ENCODE data around the gene PGAM1.
"Not testable (repeated sequence)": the region's sequence is repeated elsewhere in the genome, so short reads cannot be mapped to it uniquely, and the experiment has no call there.

PGAM1 gene

GRCh38 chr10:97459111-97459510 is 33.1 kb downstream of the PGAM1 start:
- H3K27me3 ChIP-seq (ENCODE audit: control insufficient read depth, insufficient read depth, low read length): no peaks in the 10 kb centered on the region
- H3K36me3 ChIP-seq (ENCODE audit: control insufficient read depth, insufficient read depth, low read length): peaks cover 94% of the 10 kb centered on the region
- no peak overlapping the region for H3K9ac ChIP-seq (ENCODE audit: low read depth, low read length)
- H3K4me3 ChIP-seq (ENCODE audit: low read depth, low read length): no peak overlapping the region
- H3K9me3 ChIP-seq (ENCODE audit: control insufficient read depth, insufficient read depth, low read length): no peaks in the 10 kb centered on the region
- no peaks in the 10 kb centered on the region for H3K4me1 ChIP-seq (ENCODE audit: control insufficient read depth, insufficient read depth, low read length)
- no peak overlapping the region for H3K27ac ChIP-seq (ENCODE audit: low read depth, low read length)

GRCh38 chr10:97459933-97460332 is 33.9 kb downstream of the PGAM1 start:
- Histone ChIP-seq H3K4me1 (ENCODE audit: control insufficient read depth, insufficient read depth, low read length) (no peaks in the 10 kb centered on the region), H3K27ac (ENCODE audit: low read depth, low read length) (no peak overlapping the region), H3K9me3 (ENCODE audit: control insufficient read depth, insufficient read depth, low read length) (no peaks in the 10 kb centered on the region), H3K36me3 (ENCODE audit: control insufficient read depth, insufficient read depth, low read length) (peaks cover 97% of the 10 kb centered on the region), H3K27me3 (ENCODE audit: control insufficient read depth, insufficient read depth, low read length) (no peaks in the 10 kb centered on the region), H3K9ac (ENCODE audit: low read depth, low read length) (no peak overlapping the region), H3K4me3 (ENCODE audit: low read depth, low read length) (no peak overlapping the region)

GRCh38 chr10:97462309-97462708 is 36.3 kb downstream of the PGAM1 start:
- H3K9me3 ChIP-seq (ENCODE audit: control insufficient read depth, insufficient read depth, low read length): no peaks in the 10 kb centered on the region
- no peaks in the 10 kb centered on the region for H3K4me1 ChIP-seq (ENCODE audit: control insufficient read depth, insufficient read depth, low read length)
- H3K27me3 ChIP-seq (ENCODE audit: control insufficient read depth, insufficient read depth, low read length): no peaks in the 10 kb centered on the region
- H3K4me3 ChIP-seq (ENCODE audit: low read depth, low read length): no peak overlapping the region
- peaks cover 97% of the 10 kb centered on the region for H3K36me3 ChIP-seq (ENCODE audit: control insufficient read depth, insufficient read depth, low read length)
- H3K27ac ChIP-seq (ENCODE audit: low read depth, low read length): no peak overlapping the region
- no peak overlapping the region for H3K9ac ChIP-seq (ENCODE audit: low read depth, low read length)

- Histone ChIP-seq H3K36me3 (ENCODE audit: control insufficient read depth, insufficient read depth, low read length) (peaks cover 98% of the 10 kb centered on the region), H3K4me1 (ENCODE audit: control insufficient read depth, insufficient read depth, low read length) (no peaks in the 10 kb centered on the region), H3K4me3 (ENCODE audit: low read depth, low read length) (no peak overlapping the region), H3K27ac (ENCODE audit: low read depth, low read length) (no peak overlapping the region), H3K27me3 (ENCODE audit: control insufficient read depth, insufficient read depth, low read length) (no peaks in the 10 kb centered on the region), H3K9me3 (ENCODE audit: control insufficient read depth, insufficient read depth, low read length) (no peaks in the 10 kb centered on the region), H3K9ac (ENCODE audit: low read depth, low read length) (no peak overlapping the region)
Measured at GRCh38 chr10:97463363-97464132, 37.6 kb downstream of the PGAM1 start.

GRCh38 chr10:97464226-97464625 is 38.2 kb downstream of the PGAM1 start:
- Histone ChIP-seq H3K4me1 (ENCODE audit: control insufficient read depth, insufficient read depth, low read length) (no peaks in the 10 kb centered on the region), H3K27ac (ENCODE audit: low read depth, low read length) (no peak overlapping the region), H3K9me3 (ENCODE audit: control insufficient read depth, insufficient read depth, low read length) (no peaks in the 10 kb centered on the region), H3K4me3 (ENCODE audit: low read depth, low read length) (no peak overlapping the region), H3K27me3 (ENCODE audit: control insufficient read depth, insufficient read depth, low read length) (no peaks in the 10 kb centered on the region), H3K36me3 (ENCODE audit: control insufficient read depth, insufficient read depth, low read length) (peaks cover 97% of the 10 kb centered on the region), H3K9ac (ENCODE audit: low read depth, low read length) (no peak overlapping the region)

GRCh38 chr10:97465982-97466381 is 40.0 kb downstream of the PGAM1 start:
- Histone ChIP-seq H3K4me1 (ENCODE audit: control insufficient read depth, insufficient read depth, low read length) (no peaks in the 10 kb centered on the region), H3K9ac (ENCODE audit: low read depth, low read length) (no peak overlapping the region), H3K36me3 (ENCODE audit: control insufficient read depth, insufficient read depth, low read length) (peaks cover 97% of the 10 kb centered on the region), H3K9me3 (ENCODE audit: control insufficient read depth, insufficient read depth, low read length) (no peaks in the 10 kb centered on the region), H3K27me3 (ENCODE audit: control insufficient read depth, insufficient read depth, low read length) (no peaks in the 10 kb centered on the region), H3K4me3 (ENCODE audit: low read depth, low read length) (no peak overlapping the region), H3K27ac (ENCODE audit: low read depth, low read length) (no peak overlapping the region)

- no peak overlapping the region for H3K27ac ChIP-seq (ENCODE audit: low read depth, low read length)
- peaks cover 97% of the 10 kb centered on the region for H3K36me3 ChIP-seq (ENCODE audit: control insufficient read depth, insufficient read depth, low read length)
- H3K27me3 ChIP-seq (ENCODE audit: control insufficient read depth, insufficient read depth, low read length): no peaks in the 10 kb centered on the region
- no peak overlapping the region for H3K9ac ChIP-seq (ENCODE audit: low read depth, low read length)
- H3K4me1 ChIP-seq (ENCODE audit: control insufficient read depth, insufficient read depth, low read length): no peaks in the 10 kb centered on the region
- no peak overlapping the region for H3K4me3 ChIP-seq (ENCODE audit: low read depth, low read length)
- no peaks in the 10 kb centered on the region for H3K9me3 ChIP-seq (ENCODE audit: control insufficient read depth, insufficient read depth, low read length)
Measured at GRCh38 chr10:97466755-97467154, 40.8 kb downstream of the PGAM1 start.

GRCh38 chr10:97468162-97468561 is 42.2 kb downstream of the PGAM1 start:
- Histone ChIP-seq H3K4me1 (ENCODE audit: control insufficient read depth, insufficient read depth, low read length) (no peaks in the 10 kb centered on the region), H3K4me3 (ENCODE audit: low read depth, low read length) (no peak overlapping the region), H3K9me3 (ENCODE audit: control insufficient read depth, insufficient read depth, low read length) (no peaks in the 10 kb centered on the region), H3K27me3 (ENCODE audit: control insufficient read depth, insufficient read depth, low read length) (no peaks in the 10 kb centered on the region), H3K36me3 (ENCODE audit: control insufficient read depth, insufficient read depth, low read length) (peaks cover 97% of the 10 kb centered on the region), H3K27ac (ENCODE audit: low read depth, low read length) (no peak overlapping the region), H3K9ac (ENCODE audit: low read depth, low read length) (no peak overlapping the region)

- not testable (repeated sequence) for H3K9me3 ChIP-seq (ENCODE audit: control insufficient read depth, insufficient read depth, low read length); H3K27ac ChIP-seq (ENCODE audit: low read depth, low read length); H3K4me3 ChIP-seq (ENCODE audit: low read depth, low read length); H3K4me1 ChIP-seq (ENCODE audit: control insufficient read depth, insufficient read depth, low read length); H3K27me3 ChIP-seq (ENCODE audit: control insufficient read depth, insufficient read depth, low read length); H3K9ac ChIP-seq (ENCODE audit: low read depth, low read length)
- H3K36me3 ChIP-seq (ENCODE audit: control insufficient read depth, insufficient read depth, low read length): peaks cover 97% of the 10 kb centered on the region
Measured at GRCh38 chr10:97468781-97469180, 42.8 kb downstream of the PGAM1 start.

- H3K4me1 ChIP-seq (ENCODE audit: control insufficient read depth, insufficient read depth, low read length): peaks cover 5% of the 10 kb centered on the region
- no peak overlapping the region for H3K27ac ChIP-seq (ENCODE audit: low read depth, low read length)
- no peaks in the 10 kb centered on the region for H3K9me3 ChIP-seq (ENCODE audit: control insufficient read depth, insufficient read depth, low read length)
- H3K4me3 ChIP-seq (ENCODE audit: low read depth, low read length): no peak overlapping the region
- H3K9ac ChIP-seq (ENCODE audit: low read depth, low read length): no peak overlapping the region
- H3K36me3 ChIP-seq (ENCODE audit: control insufficient read depth, insufficient read depth, low read length): peaks cover 91% of the 10 kb centered on the region
- no peaks in the 10 kb centered on the region for H3K27me3 ChIP-seq (ENCODE audit: control insufficient read depth, insufficient read depth, low read length)
Measured at GRCh38 chr10:97474918-97475317, 48.9 kb downstream of the PGAM1 start.

- Histone ChIP-seq H3K36me3 (ENCODE audit: control insufficient read depth, insufficient read depth, low read length) (peaks cover 87% of the 10 kb centered on the region), H3K4me3 (ENCODE audit: low read depth, low read length) (no peak overlapping the region), H3K27ac (ENCODE audit: low read depth, low read length) (no peak overlapping the region), H3K9ac (ENCODE audit: low read depth, low read length) (no peak overlapping the region), H3K27me3 (ENCODE audit: control insufficient read depth, insufficient read depth, low read length) (no peaks in the 10 kb centered on the region), H3K4me1 (ENCODE audit: control insufficient read depth, insufficient read depth, low read length) (peaks cover 15% of the 10 kb centered on the region), H3K9me3 (ENCODE audit: control insufficient read depth, insufficient read depth, low read length) (no peaks in the 10 kb centered on the region)
Measured at GRCh38 chr10:97475936-97476594, 50.1 kb downstream of the PGAM1 start.
